Measurements from ENCODE around the gene CARMIL3.

- TF ChIP-seq EZH2 (IDR thresholded peaks at IDR 0.05; ENCODE audit: insufficient read depth, poor library complexity, severe bottlenecking) (no peak), EZH2phosphoT487 (IDR thresholded peaks at IDR 0.05; ENCODE audit: insufficient read depth, low read depth) (no peak)
These were observed 40.3 kb downstream of the CARMIL3 start for GRCh38 chr14:24092110-24092504.

Measured in GM23248 (cell line).